Panc1 (cell line): ENCODE measurements around the gene PPFIA3. TPM values are rescaled to one million over a fixed set of nuclear protein-coding genes. Genes with fewer than 3 reads are reported as not detected.

Experiments used
- ATAC-seq: fragments of 200-7000 bp; cut with Tn5 transposase; 2 replicates; pipeline ENCODE4 v1.9.1; 2020; ENCODE audit warnings: mild to moderate bottlenecking, moderate library complexity
- BruUV-seq: library from RNA; stranded (reverse); fragments of 400-500 nt; replicated peaks from 2 replicates; lab custom pipeline; 2021; lab: Mats Ljungman, UMichigan
- CTCF ChIA-PET: fragments of 300-600 bp; sonication (Branson Sonifier 250); formaldehyde crosslinking; loops from one replicate; lab custom pipeline; 2022; ENCODE audit warnings: antibody characterized with exemption; lab: Charles Lee
- POLR2A ChIA-PET: fragments of 300-600 bp; sonication (Branson Sonifier 250); formaldehyde crosslinking; loops from one replicate; lab custom pipeline; 2022; ENCODE audit warnings: antibody characterized with exemption; lab: Charles Lee
- DNase-seq: peaks from one replicate; pipeline ENCODE4 v3.0.0-alpha.2; 2010; ENCODE audit warnings: low read depth, low spot score
- H3K27ac ChIP-seq: 2 replicates; pipeline ENCODE4 v1.5.1; 2011; ENCODE audit warnings: mild to moderate bottlenecking, low read length, inconsistent platforms
- H3K27me3 ChIP-seq: fragments of 200-500 bp; sonication (Bioruptor generic); 2 replicates; pipeline ENCODE4 v1.6.0; 2014; ENCODE audit warnings: low read length, inconsistent platforms; ENCODE audit not compliant: control insufficient read depth, insufficient read depth
- H3K36me3 ChIP-seq: fragments of 200-500 bp; sonication (Bioruptor generic); 2 replicates; pipeline ENCODE4 v1.5.1; 2014; ENCODE audit warnings: inconsistent platforms, mild to moderate bottlenecking, low read length, moderate library complexity; ENCODE audit not compliant: control insufficient read depth, insufficient read depth
- H3K4me1 ChIP-seq: 2 replicates; pipeline ENCODE4 v1.5.1; 2011; ENCODE audit warnings: inconsistent platforms, mild to moderate bottlenecking, low read length, moderate library complexity; ENCODE audit not compliant: control insufficient read depth, insufficient read depth
- H3K4me3 ChIP-seq, 2 experiments: 2 replicates each; pipeline ENCODE4 v1.5.1; 2011 to 2012; ENCODE audit warnings: low read depth in 2 of 2, low read length in 2 of 2, mild to moderate bottlenecking in 2 of 2, inconsistent platforms in 1 of 2, moderate library complexity in 1 of 2
- H3K9me3 ChIP-seq: fragments of 200-500 bp; sonication (Bioruptor generic); 2 replicates; pipeline ENCODE4 v1.5.1; 2014; ENCODE audit warnings: low read depth, mild to moderate bottlenecking, inconsistent platforms, low read length, moderate library complexity; ENCODE audit not compliant: control insufficient read depth, insufficient read depth
- CTCF ChIP-seq: fragments of 450-650 bp; IDR thresholded peaks from 2 replicates; pipeline ENCODE4 v1.5.1; 2017; ENCODE audit warnings: mild to moderate bottlenecking
- POLR2AphosphoS5 ChIP-seq: IDR thresholded peaks from 2 replicates; pipeline ENCODE4 v1.6.1; 2012; ENCODE audit warnings: mild to moderate bottlenecking, low read depth, low read length, moderate library complexity
- REST ChIP-seq, 2 experiments: IDR thresholded peaks; 2 replicates each; pipeline ENCODE4 v1.6.1; 2011 to 2012; ENCODE audit warnings: low read depth in 2 of 2, control low read depth in 1 of 2, low read length in 1 of 2, mild to moderate bottlenecking in 1 of 2, moderate library complexity in 1 of 2; ENCODE audit not compliant: insufficient read depth in 1 of 2
- SIN3A ChIP-seq: IDR thresholded peaks from 2 replicates; pipeline ENCODE4 v1.6.1; 2012; ENCODE audit warnings: low read depth, mild to moderate bottlenecking, low read length, moderate library complexity, borderline replicate concordance; ENCODE audit not compliant: insufficient read depth
- TCF7L2 ChIP-seq: IDR thresholded peaks from 2 replicates; pipeline ENCODE4 v1.6.1; 2011; ENCODE audit warnings: mild to moderate bottlenecking, low read depth, low read length, inconsistent platforms
- in situ Hi-C: cut with HindIII; loops from 2 replicates; pipeline ENCODE4 v1.10.0; 2016; ENCODE audit warnings: low sequenced_read_pairs, low pct_unique_long_range_greater_than_20kb
- intact Hi-C: fragments of 100-400 bp; cut with micrococcal nuclease; formaldehyde crosslinking; loops from one replicate; pipeline ENCODE4 v1.10.0; 2022; ENCODE audit not compliant: unreplicated experiment
- total RNA-seq: library from RNA; stranded (reverse); gene quantifications from one replicate; pipeline ENCODE4 v1.2.1, GENCODE V29; 2021; ENCODE audit not compliant: unreplicated experiment

Gene PPFIA3
- total RNA-seq, 1 experiment from 2014 or later, result 21.7 TPM

- Histone ChIP-seq H3K4me3 (no peak overlapping the region), H3K27me3 (no peaks in the 10 kb centered on the region), H3K36me3 (no peaks in the 10 kb centered on the region; the same call in 1 of the 2 replicates), H3K27ac (no peak overlapping the region), H3K9me3 (no peaks in the 10 kb centered on the region), H3K4me1 (peaks cover 4% of the 10 kb centered on the region; the same call in 1 of the 2 replicates)
- ChIA-PET POLR2A (no interaction called here), CTCF (no interaction called here)
- intact Hi-C loops (no loop called here), in situ Hi-C loops (no loop called here)
- no peak for DNase-seq
- no peak for TF ChIP-seq POLR2AphosphoS5
- no peak for TF ChIP-seq TCF7L2
- no peak for TF ChIP-seq SIN3A
- TF ChIP-seq REST (IDR thresholded peaks at IDR 0.05; ENCODE audit: insufficient read depth in 1 of 2, low read depth in 2 of 2, low read length in 1 of 2), result no peak
- no peak for TF ChIP-seq CTCF
- ATAC-seq, result no peak
- no TSS peak for BruUV-seq
Measured at GRCh38 chr19:49111218-49111998, 7.9 kb upstream of the PPFIA3 start.

GRCh38 chr19:49113762-49114629 is 5.3 kb upstream of the PPFIA3 start, which contains the start of gene LIN7B:
TSS of gene LIN7B (plus strand) at chr19:49114370. CDS start at chr19:49114405, 35 bp downstream.
- ChIA-PET POLR2A (interaction anchor here (0.6 kb wide), 1 partner anchor 1540 kb away, joined by 5 read pairs; no protein-coding TSS in a partner anchor), CTCF (interaction anchor here (0.6 to 1.9 kb wide), 8 partner anchors 14 to 571 kb away, joined by 3 to 6 read pairs (median 3); no protein-coding TSS in a partner anchor)
- TF ChIP-seq SIN3A, result no peak; the same call in 1 of the 2 replicates
- peak; percentile 78; the same call in 1 of the 2 replicates for TF ChIP-seq CTCF
- Histone ChIP-seq H3K9me3 (no peaks in the 10 kb centered on the region), H3K27me3 (no peaks in the 10 kb centered on the region), H3K36me3 (no peaks in the 10 kb centered on the region), H3K4me1 (peaks cover 11% of the 10 kb centered on the region), H3K27ac (peak within 1 kb of the TSS; percentile 63), H3K4me3 (peak within 1 kb of the TSS; percentile 49 to 60)
- DNase-seq (no peak), ATAC-seq (peak; percentile 81)
- in situ Hi-C loops (no loop called here), intact Hi-C loops (no loop called here)
- BruUV-seq, result no TSS peak
